GM06990 (cell line): ENCODE data around the gene CBL.
"Not testable (repeated sequence)": the region's sequence is repeated elsewhere in the genome, so short reads cannot be mapped to it uniquely, and the experiment has no call there.

Source experiments
- DNase-seq: peaks from one replicate; pipeline ENCODE4 v3.0.0-alpha.2; 2011; ENCODE audit not compliant: insufficient read length; ENCODE audit errors: extremely low read depth
- H3K27me3 ChIP-seq: replicated peaks from 2 replicates; pipeline ENCODE4 v1.6.0; 2011; ENCODE audit warnings: low read length; ENCODE audit not compliant: control insufficient read depth, insufficient read depth
- H3K36me3 ChIP-seq: 2 replicates; pipeline ENCODE4 v1.5.1; 2011; ENCODE audit warnings: low read length; ENCODE audit not compliant: control insufficient read depth, insufficient read depth
- H3K4me3 ChIP-seq: replicated peaks from 2 replicates; pipeline ENCODE4 v1.5.1; 2011; ENCODE audit warnings: low read depth, mild to moderate bottlenecking, control low read depth, low read length
- TF ChIP-seq, protein P1 (sequence below): IDR thresholded peaks from 2 replicates; pipeline ENCODE4 v1.5.1; 2011; ENCODE audit warnings: low read length, control low read depth, mild to moderate bottlenecking, inconsistent platforms; ENCODE audit not compliant: insufficient read depth, poor library complexity, severe bottlenecking

Gene CBL

DNA sequence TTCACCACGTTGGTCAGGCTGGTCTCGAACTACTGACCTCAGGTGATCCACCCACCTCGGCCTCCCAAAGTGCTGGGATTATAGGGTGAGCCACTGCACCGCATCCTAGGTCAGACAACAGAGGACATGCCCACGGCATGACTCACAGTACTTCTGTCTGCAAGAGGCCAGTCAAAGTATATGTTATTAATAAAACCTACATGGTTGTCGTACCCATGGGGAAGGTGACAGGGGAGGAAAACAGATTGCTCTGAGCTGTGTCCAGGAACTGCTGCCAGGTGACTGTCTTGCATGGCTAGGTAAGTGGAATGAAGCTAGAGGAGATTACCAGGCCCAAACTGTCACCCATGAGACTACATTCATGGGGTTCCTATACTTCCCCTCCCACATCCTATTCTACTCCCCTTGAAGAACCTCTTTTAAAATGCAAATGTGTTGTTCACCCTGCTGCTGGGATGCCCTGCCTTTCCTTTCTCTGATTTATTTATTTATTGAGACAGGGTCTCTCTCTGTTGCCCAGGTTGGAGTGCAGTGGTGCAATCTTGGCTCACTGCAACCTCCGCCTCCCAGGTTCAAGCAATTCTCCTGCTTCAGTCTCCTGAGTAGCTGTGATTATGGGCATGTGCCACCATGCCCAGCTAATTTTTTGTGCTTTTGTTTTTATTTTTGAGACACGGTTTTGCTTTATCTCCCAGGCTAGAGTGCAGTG, 39.6 kb upstream of the CBL start:
- Histone ChIP-seq H3K27me3 (no peaks in the 10 kb centered on the region; the same call in 1 of the 2 replicates), H3K4me3 (no peak overlapping the region), H3K36me3 (no peaks in the 10 kb centered on the region)
- TF ChIP-seq, protein P1, sequence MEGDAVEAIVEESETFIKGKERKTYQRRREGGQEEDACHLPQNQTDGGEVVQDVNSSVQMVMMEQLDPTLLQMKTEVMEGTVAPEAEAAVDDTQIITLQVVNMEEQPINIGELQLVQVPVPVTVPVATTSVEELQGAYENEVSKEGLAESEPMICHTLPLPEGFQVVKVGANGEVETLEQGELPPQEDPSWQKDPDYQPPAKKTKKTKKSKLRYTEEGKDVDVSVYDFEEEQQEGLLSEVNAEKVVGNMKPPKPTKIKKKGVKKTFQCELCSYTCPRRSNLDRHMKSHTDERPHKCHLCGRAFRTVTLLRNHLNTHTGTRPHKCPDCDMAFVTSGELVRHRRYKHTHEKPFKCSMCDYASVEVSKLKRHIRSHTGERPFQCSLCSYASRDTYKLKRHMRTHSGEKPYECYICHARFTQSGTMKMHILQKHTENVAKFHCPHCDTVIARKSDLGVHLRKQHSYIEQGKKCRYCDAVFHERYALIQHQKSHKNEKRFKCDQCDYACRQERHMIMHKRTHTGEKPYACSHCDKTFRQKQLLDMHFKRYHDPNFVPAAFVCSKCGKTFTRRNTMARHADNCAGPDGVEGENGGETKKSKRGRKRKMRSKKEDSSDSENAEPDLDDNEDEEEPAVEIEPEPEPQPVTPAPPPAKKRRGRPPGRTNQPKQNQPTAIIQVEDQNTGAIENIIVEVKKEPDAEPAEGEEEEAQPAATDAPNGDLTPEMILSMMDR = no peak
- no peak for DNase-seq

DNA sequence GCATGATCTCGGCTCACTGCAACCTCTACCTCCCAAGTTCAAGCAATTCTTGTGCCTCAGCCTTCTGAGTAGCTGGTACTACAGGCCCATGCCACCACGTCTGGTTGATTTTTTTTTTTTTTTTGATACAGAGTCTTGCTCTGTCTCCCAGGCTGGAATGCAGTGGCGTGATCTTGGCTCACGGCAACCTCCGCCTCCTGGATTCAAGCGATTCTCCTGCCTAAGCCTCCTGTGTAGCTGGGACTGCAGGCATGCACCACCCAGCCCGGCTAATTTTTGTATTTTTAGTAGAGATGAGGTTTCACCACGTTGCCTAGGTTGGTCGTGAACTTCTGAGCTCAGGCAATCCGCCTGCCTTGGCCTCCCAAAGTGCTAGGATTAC, 39.1 kb upstream of the CBL start:
- not testable (repeated sequence) for DNase-seq, H3K27me3 ChIP-seq, H3K4me3 ChIP-seq

DNA sequence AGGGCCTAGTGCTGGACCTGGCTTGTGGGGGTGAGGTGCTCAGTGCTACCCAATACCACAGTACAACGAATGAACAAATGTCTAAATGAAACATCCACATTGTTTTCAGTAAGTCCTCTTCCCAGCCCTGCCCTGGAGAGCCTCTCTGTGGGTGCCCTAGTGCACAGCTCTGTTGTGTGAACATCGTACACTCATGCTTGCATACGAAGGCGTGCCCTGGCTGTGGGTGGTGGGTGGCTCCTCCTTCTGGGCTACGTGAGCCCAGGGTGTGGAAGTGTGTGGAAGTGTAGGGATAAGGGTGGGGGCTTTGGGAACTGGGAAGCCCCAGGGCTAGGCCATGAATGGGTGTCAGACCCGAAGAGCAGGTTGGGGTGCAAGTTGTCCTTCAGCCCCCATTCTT, 38.2 kb upstream of the CBL start:
- DNase-seq = no peak
- no peak overlapping the region for H3K4me3 ChIP-seq
- TF ChIP-seq, protein P1 = no peak
- H3K27me3 ChIP-seq = no peaks in the 10 kb centered on the region
- no peaks in the 10 kb centered on the region for H3K36me3 ChIP-seq

More for the DNA sequence above, 39.1 kb upstream of the CBL start:
- H3K36me3 ChIP-seq = not testable (repeated sequence)

DNA sequence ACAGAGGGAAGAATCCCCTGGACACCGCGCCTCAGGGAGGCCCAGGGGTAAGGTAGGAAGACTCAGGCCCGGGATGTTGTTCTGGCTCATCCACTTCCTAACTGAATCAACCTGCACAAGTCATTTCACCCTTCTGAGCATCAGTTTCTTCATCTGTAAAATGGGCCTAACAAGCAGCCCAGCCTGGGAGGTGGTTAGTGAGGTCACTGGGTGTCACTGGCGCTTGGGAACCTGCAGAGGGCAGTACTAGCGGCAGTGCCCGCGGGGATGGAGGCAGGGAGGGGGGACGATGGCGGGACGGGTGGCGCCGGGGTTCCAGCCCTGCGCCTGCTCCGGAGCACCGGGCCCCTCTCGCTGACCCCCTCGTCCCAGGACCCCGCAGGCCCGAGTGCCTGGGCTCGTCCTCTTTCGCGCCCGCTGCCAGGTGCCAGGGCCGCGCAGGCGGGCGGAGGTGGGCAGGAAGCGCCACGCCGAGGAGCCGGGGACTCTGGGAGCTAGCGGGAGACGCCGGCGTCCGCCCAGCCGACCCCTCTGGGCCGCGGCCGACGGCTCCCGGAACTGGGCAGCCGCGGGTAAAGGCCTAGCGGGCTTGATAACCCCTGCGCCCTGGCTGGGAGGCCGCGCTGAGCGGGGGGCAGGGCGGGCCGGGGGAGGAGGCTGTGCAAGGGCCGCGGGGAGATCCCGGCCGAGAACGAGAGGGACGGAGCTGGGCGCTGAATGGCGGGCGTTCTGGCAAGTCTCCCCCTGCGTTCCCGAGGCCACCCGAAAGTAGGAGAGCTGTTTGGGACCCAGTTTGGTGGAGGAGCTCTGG, 37.5 kb upstream of the CBL start, which contains the start of gene NLRX1:
Gene NLRX1 (plus strand): TSS at position 255 of the 811 bp plus-strand sequence. CDS start 2,679 bp downstream, outside the sequence.
- peak within 1 kb of the TSS; percentile 78 for H3K4me3 ChIP-seq
- H3K27me3 ChIP-seq = no peaks in the 10 kb centered on the region
- peak; percentile 84 for DNase-seq
- TF ChIP-seq, protein P1 = peak; percentile 97
- H3K36me3 ChIP-seq = no peaks in the 10 kb centered on the region; the same call in 1 of the 2 replicates

DNA sequence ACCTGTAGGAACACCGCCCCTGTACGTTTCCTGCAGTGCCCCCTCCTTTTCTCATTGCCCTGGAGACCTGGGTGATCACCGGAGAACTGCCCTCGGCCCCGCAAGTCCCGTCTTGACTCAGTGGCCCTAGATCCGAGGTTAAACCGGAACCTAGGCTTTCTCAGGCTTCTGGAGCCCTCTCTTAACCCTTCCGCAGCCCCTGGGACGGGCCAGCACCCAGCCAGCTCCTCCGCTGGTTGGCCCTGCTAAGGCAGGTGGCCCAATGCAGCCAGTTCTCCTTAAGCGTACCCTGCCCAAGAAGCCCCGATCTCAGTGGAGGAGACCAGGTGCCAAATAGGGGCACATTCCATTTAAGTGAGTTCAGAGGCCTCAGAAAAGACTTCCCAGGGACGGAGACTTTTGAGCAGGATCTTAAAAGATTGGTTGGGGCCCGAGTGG, 36.8 kb upstream of the CBL start:
- no peaks in the 10 kb centered on the region for H3K27me3 ChIP-seq
- peaks cover under 1% of the 10 kb centered on the region; the same call in 1 of the 2 replicates for H3K36me3 ChIP-seq
- peak; percentile 72 for DNase-seq
- H3K4me3 ChIP-seq = peak overlapping the region; percentile 78
- TF ChIP-seq, protein P1 = no peak

DNA sequence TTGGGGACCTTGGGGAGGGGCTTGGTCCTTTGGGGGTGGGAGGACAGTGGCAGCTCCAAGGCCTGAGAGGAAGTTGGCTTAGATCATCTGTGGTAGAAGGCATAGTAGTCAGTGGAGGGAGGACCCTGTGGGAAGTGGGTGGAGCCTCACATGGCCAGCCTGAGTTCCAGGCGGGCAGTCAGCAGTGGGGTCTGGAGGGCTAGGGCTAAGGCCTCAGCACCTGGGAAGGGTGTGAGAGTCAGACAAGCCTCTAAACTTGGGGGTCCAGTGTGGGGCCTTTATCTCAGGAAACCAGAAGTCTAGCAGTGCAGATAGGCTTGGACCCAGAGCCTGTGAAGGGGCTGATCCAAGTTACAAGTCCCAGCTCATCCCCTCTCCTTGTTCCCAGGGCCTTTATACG, 33.6 kb upstream of the CBL start:
- peaks cover 8% of the 10 kb centered on the region for H3K36me3 ChIP-seq
- H3K27me3 ChIP-seq = no peaks in the 10 kb centered on the region
- TF ChIP-seq, protein P1 = no peak
- no peak for DNase-seq
- H3K4me3 ChIP-seq = no peak overlapping the region
